GM18505 (cell line): Measurements from ENCODE around the gene HSPB6.

Source experiments
- ATAC-seq: cut with Tn5 transposase; IDR thresholded peaks from one replicate; pipeline ENCODE4 v1.9.1; 2021; ENCODE audit not compliant: unreplicated experiment
- POLR2A ChIP-seq: IDR thresholded peaks from 4 replicates; pipeline ENCODE4 v1.6.1; 2011; ENCODE audit warnings: borderline replicate concordance; ENCODE audit not compliant: insufficient read depth, insufficient read length; ENCODE audit errors: extremely low read depth

Gene HSPB6

DNA sequence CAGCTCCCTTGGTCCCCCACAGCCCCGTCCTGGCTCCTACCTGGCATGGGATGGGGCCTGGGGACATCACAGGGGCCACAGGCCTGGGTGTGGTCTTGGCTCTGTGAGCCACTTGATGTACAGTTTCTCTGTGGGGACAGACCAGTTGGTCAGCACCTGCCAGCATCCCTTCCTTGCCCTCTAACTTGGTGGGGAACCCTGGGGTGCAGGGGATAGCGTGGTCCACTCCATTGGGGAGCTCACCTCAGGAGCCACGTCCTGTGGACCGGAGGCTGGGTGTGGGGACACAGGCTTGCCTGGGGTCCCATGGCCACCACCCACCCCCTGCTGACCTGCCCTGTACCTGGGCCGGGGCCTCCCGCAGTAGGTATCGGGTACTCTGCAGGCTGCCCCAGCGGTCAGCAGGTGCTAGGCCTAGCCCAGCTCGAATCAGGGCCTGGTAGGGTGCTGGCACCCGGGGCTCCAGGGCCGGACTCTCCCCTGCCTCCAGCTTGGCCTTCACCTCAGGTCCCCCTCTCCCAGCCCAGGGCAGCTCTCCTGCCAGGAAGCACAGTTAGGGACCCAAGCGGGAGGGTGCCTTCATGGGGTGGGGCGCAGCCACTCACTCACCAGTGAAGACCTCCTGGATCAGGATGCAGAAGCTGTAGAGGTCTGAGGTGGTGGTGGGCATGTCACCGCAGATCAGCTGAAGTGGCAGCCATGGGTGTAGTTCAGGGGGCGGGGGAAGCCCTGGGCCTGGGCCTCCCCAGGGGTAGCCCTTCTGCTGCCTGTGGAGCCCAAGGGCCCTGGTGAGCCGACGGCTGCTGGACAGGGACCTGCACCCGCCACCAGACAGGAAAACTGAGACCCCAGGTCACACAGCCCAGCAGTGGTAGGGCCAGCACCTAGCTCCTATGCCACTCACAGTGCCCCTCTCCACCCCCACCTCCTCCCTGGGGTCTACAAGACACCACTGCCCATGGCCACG is 33.4 kb upstream of the HSPB6 start:
- TF ChIP-seq POLR2A = no peak
- no peak for ATAC-seq

DNA sequence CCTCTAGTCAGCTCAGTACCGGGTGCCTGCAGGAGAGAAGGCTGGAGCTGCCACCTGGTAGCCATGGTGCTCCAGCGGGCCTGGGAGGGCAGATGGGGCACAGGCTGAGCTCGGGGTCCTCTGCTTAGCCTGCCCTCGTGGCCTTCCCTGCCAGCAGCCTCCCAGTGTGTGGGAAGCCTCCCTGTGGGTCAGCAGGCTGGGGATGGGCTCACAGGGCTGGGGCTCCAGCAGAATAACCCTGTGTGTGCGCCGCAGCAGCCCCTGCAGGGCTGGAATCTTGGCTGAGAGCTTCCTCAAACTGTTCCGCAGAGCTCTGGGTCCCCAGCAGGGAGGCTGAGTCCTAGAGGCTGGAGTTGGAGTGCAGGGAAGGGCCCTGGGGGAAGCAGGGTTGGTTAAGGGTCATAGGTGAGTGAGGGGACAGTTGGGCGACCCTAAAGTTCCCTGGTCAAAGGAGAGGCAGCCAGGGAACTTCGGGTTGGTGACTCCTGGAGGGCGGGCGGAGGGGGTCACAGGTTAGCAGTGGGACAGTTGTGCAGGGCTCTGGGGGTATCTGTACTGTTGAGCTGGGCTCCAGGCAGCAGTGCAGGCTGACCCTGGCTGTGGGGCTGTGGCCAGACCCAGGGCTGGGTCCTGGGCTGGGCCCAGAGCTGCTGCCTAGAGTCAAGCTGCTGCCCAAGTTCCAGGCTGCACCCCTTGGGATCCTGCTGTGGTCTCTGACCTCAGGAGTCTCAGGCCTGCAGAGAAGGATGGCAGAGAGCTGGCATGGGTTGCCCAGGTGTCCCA is 32.6 kb upstream of the HSPB6 start:
- ATAC-seq = no peak
- no peak for TF ChIP-seq POLR2A

DNA sequence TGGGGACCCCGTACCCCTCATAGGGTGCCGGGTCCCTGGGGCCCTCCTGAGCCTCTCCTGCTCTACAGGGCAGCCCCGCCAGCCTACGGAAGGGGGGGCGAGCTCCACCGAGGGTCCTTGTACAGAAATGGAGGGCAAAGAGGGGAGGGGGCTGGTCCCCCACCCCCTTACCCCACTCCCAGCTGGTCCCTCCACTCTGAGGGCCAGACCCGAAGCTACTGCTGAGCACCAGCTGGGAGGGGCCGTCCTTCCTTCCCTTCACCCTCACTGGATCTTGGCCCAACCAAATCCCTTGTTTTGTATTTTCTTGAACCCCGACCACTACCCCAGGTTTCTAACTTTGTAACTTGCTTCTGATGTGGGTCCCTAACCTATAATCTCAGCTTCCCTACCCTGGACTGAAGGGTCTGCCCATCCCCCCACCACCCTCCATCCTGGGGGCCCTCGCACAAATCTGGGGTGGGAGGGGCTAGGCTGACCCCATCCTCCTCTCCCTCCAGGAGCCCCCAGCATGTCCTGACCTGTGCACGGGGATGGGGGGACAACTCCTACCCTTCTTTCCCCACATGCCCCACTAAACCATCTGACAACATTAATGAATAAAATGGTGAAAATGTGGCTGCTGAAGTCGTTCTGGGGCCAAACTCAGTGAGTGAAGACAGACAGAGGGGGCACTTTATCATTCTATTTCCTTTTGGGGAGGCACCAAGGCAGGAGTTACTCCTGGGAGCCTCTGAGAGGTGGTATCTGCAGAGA is 31.6 kb upstream of the HSPB6 start:
- no peak for TF ChIP-seq POLR2A
- ATAC-seq = no peak

DNA sequence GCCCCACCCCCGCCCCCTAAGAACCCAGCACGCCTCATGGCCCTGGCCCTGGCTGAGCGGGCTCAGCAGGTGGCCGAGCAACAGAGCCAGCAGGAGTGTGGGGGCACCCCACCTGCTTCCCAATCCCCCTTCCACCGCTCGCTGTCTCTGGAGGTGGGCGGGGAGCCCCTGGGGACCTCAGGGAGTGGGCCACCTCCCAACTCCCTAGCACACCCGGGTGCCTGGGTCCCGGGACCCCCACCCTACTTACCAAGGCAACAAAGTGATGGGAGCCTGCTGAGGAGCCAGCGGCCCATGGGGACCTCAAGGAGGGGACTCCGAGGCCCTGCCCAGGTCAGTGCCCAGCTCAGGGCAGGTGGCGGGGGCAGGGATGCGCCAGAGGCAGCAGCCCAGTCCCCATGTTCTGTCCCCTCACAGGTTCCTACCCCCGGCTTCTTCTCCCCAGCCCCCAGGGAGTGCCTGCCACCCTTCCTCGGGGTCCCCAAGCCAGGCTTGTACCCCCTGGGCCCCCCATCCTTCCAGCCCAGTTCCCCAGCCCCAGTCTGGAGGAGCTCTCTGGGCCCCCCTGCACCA is 30.5 kb upstream of the HSPB6 start:
- no peak for ATAC-seq
- no peak for TF ChIP-seq POLR2A

DNA sequence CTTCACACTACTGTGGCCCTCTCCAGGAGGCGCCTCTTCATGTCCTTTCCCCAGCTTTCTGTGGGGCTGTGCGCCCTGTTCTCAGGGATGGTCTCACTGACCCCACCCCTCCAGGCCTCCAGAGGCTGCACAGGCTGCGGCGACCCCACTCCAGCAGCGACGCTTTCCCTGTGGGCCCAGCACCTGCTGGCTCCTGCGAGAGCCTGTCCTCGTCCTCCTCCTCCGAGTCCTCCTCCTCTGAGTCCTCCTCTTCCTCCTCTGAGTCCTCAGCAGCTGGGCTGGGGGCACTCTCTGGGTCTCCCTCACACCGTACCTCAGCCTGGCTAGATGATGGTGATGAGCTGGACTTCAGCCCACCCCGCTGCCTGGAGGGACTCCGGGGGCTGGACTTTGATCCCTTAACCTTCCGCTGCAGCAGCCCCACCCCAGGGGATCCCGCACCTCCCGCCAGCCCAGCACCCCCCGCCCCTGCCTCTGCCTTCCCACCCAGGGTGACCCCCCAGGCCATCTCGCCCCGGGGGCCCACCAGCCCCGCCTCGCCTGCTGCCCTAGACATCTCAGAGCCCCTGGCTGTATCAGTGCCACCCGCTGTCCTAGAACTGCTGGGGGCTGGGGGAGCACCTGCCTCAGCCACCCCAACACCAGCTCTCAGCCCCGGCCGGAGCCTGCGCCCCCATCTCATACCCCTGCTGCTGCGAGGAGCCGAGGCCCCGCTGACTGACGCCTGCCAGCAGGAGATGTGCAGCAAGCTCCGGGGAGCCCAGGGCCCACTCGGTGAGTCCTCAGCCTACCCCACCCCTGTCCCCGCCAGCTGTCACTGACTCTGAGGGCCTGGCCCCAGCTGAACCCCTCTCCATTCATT is 29.7 kb upstream of the HSPB6 start:
- no peak for ATAC-seq
- no peak for TF ChIP-seq POLR2A

DNA sequence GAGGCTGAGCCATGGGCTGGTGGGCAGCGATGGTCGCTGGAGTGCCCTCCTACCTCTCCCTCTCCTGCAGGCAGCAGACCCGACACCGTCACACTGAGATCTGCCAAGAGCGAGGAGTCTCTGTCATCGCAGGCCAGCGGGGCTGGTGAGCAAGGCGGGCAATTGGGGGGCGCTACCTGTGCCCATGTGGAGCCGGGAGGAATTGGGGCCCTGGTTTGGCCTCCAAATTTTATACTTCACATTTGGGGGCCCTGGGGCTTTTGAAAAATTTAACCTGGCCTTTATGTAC is 28.5 kb upstream of the HSPB6 start:
- TF ChIP-seq POLR2A = no peak
- ATAC-seq = no peak

DNA sequence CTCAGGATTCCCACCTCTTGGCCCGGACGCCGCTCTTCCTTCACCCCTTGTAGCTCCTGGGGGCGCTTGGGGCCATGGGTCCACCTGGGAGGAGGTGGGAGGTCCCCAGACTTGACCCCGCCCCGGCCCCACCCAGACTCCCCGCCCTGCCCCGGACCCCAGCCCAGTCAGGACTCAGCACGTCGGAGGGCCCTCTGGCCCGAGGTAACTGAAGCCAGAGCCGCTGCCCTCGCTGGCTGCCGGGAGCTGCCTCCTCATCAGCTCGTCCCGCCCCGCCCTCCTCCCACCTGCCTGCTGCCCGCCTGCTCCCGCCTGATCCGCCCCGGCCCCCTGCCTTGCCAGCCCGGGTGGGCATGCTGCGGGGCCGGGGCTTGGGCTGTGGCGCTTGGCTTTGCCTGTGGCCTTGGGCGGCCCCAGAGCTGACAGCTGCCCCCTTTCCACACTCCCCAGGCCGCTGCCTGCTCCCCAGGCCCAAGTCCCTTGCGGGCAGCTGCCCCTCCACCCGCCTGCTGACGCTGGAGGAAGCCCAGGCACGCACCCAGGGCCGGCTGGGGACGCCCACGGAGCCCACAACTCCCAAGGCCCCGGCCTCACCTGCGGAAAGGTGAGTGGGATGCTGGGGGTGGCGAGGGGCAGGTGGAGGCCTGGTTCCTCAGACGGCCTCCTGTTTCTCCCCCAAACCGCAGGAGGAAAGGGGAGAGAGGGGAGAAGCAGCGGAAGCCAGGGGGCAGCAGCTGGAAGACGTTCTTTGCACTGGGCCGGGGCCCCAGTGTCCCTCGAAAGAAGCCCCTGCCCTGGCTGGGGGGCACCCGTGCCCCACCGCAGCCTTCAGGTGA is 27.9 kb upstream of the HSPB6 start:
- no peak for TF ChIP-seq POLR2A
- ATAC-seq = no peak

DNA sequence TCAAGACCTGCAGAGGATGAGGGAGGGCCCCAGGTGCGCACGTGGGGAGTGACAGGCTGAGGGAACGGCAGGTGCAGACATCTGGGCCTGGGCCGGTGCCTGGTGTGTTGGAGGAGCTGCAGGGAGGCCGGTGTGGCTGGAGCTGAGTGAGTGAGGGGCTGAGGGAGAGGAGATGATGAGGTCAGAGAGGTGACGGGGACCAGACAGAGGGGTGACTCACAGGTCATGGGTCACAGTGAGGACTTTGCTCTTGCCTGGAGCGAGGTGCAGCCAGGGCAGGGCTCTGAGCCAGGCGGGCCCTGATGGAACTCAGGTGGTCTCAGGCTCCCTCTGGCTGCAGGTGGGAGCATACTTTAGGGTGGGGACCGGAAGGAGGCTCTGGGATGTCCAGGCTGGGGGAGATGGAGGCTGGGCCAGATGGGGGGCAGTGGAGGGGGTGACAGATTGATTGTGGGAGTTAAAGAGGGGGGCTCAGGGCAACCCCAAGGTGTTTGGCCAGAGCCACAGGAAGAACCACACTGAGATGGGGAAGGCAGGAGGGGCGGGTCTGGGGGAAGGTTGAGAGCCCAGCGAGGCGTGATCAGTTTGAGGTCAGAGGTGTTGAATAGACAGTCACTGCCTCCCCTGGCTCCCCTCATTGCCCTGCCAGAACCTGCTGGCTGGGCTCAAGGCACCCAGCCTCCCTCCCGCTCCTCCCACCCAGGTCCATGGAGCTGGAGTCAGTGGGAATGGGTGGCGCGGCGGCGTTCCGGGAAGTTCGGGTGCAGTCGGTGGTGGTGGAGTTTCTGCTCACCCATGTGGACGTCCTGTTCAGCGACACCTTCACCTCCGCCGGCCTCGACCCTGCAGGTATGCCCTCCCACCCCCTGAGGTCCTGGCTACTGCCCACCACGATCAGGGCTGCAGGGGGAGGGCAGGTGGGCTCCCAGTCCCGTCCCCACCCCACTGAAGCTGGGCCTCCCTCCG is 26.9 kb upstream of the HSPB6 start:
- no peak for ATAC-seq
- TF ChIP-seq POLR2A = no peak

DNA sequence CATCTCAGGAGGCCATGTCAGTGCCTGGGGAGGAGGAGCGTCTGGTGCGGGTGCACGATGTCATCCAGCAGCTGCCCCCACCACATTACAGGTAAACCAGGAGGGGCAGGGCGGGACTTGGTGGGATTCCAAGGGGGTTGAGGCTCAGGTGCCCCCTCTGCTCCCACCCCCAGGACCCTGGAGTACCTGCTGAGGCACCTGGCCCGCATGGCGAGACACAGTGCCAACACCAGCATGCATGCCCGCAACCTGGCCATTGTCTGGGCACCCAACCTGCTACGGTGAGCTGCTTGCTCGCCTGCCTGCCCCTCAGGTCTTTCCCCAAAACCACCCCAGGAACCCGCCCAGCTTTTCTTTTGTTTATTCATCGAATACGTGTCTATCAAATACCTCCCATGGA is 25.8 kb upstream of the HSPB6 start:
- no peak for TF ChIP-seq POLR2A
- no peak for ATAC-seq

DNA sequence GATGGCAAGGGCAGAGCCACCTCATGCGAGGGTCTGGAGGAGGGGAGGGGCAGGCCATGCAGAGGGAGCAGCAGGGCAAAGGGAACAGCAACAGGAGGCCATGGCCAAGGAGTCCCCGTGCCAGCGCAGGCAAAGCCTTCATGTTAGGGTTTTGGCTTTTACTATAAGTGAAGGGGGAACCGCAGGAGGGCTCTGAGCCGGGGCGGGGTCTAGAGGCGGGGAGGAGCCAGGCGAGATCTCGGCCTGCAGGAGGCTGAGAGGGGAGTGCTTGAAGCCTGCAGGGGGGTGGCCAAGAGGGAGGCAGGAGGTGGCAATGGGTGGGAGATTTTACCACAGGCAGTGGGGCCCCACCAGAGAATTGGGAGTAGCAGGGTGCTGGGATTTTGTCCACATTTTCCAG is 24.8 kb upstream of the HSPB6 start:
- TF ChIP-seq POLR2A = no peak
- ATAC-seq = no peak

DNA sequence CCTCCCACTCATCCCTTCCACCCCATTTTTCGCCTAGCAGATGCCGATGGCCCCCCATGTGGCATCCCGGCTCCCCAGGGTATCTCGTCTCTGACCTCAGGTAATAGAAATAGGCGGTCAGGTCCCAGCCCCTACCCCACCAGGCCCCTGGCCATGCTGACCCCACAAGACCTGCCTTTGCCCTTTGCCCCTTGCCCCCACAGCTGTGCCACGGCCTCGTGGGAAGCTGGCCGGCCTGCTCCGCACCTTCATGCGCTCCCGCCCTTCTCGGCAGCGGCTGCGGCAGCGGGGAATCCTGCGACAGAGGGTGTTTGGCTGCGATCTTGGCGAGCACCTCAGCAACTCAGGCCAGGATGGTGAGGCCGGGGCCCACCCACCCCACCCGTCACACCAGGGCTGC is 23.9 kb upstream of the HSPB6 start:
- ATAC-seq = no peak
- TF ChIP-seq POLR2A = no peak

DNA sequence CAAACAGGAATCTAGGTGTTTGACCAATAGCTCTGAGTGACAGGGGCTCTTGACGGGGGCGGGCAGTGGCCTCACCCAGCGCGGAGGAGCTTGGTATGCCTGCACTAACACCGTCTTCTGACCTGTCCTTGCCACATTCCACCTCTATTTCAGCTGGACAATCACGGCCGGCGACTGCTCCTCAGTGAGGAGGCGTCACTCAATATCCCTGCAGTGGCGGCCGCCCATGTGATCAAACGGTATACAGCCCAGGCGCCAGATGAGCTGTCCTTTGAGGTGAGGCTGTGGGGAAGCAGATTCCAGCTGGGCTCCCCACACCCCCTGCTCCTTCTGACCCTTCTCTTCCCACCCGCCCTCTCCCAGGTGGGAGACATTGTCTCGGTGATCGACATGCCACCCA is 23.2 kb upstream of the HSPB6 start:
- no peak for ATAC-seq
- no peak for TF ChIP-seq POLR2A
